Central memory CD4-positive, alpha-beta T cell (primary cell): ENCODE data around the gene APOA1.

Experiments
- DNase-seq: peaks from one replicate; pipeline ENCODE4 v3.0.0; 2022

Gene APOA1

GRCh38 chr11:116833491-116833815, 4.0 kb downstream of the APOA1 start:
- no peak for DNase-seq

- DNase-seq = no peak
These were observed 4.8 kb downstream of the APOA1 start for GRCh38 chr11:116832350-116833290.

GRCh38 chr11:116831790-116832349, 5.6 kb downstream of the APOA1 start:
- no peak for DNase-seq

- no peak for DNase-seq
These were observed 7.1 kb downstream of the APOA1 start for GRCh38 chr11:116830184-116830912.

- no peak for DNase-seq
These were observed 7.8 kb downstream of the APOA1 start, which contains the start of gene APOC3 for GRCh38 chr11:116829525-116830183. APOC3 (plus strand) TSS chr11:116829907; CDS start chr11:116830583, 676 bp downstream.

GRCh38 chr11:116828632-116829524, 8.5 kb downstream of the APOA1 start:
- DNase-seq = no peak

- DNase-seq = no peak
These were observed 10.0 kb downstream of the APOA1 start for GRCh38 chr11:116827461-116827860.

- no peak for DNase-seq
These were observed 10.5 kb downstream of the APOA1 start for GRCh38 chr11:116826751-116827431.

GRCh38 chr11:116825854-116826750, 11.3 kb downstream of the APOA1 start:
- DNase-seq = no peak

GRCh38 chr11:116825434-116825833, 12.0 kb downstream of the APOA1 start:
- no peak for DNase-seq

GRCh38 chr11:116823031-116823843, 14.2 kb downstream of the APOA1 start, which contains the start of gene APOA4:
APOA4 (minus strand) TSS chr11:116823304; CDS start chr11:116823191, 113 bp downstream.
- DNase-seq = no peak

- no peak for DNase-seq
These were observed 14.8 kb downstream of the APOA1 start for GRCh38 chr11:116822575-116822974.

GRCh38 chr11:116821050-116821918, 16.1 kb downstream of the APOA1 start:
- DNase-seq = no peak

- no peak for DNase-seq
These were observed 18.4 kb downstream of the APOA1 start for GRCh38 chr11:116819049-116819448.

- no peak for DNase-seq
These were observed 22.9 kb downstream of the APOA1 start for GRCh38 chr11:116814502-116814901.

GRCh38 chr11:116813781-116814471, 23.5 kb downstream of the APOA1 start:
- DNase-seq = no peak

- no peak for DNase-seq
These were observed 24.3 kb downstream of the APOA1 start for GRCh38 chr11:116813170-116813569.

- no peak for DNase-seq
These were observed 25.3 kb downstream of the APOA1 start for GRCh38 chr11:116812109-116812508.
